ENCODE measurements around the gene TJP1. TPM values are rescaled to one million over a fixed set of nuclear protein-coding genes. Genes with fewer than 3 reads are reported as not detected.

Gene TJP1
- total RNA-seq, 1 experiment from 2014 or later: 59.2 TPM

GRCh38 chr15:29652595-29652994, 169.7 kb downstream of the TJP1 start:
- no peak for DNase-seq
- no peaks in the 10 kb centered on the region for H3K27me3 ChIP-seq
- no peaks in the 10 kb centered on the region for H3K36me3 ChIP-seq
- no peak overlapping the region for H3K27ac ChIP-seq
- no peaks in the 10 kb centered on the region for H3K9me3 ChIP-seq (replicated peaks)
- no peak overlapping the region for H3K4me3 ChIP-seq
- no peaks in the 10 kb centered on the region for H3K4me1 ChIP-seq

GRCh38 chr15:29651476-29652233, 170.6 kb downstream of the TJP1 start:
- Histone ChIP-seq H3K27ac (no peak overlapping the region), H3K9me3 (replicated peaks) (no peaks in the 10 kb centered on the region), H3K4me1 (no peaks in the 10 kb centered on the region), H3K4me3 (no peak overlapping the region), H3K36me3 (no peaks in the 10 kb centered on the region), H3K27me3 (no peaks in the 10 kb centered on the region)
- DNase-seq: no peak
